ENCODE results near the gene PHYHD1. TPM values are rescaled to one million over a fixed set of nuclear protein-coding genes. Genes with fewer than 3 reads are reported as not detected.
A peak's percentile ranks its signal among the peaks of the same experiment; 100 is the strongest.

Gene PHYHD1
- total RNA-seq, 4 donors from 2014 or later = 9.6 to 27.1 (median 25.4) TPM

- H3K27me3 ChIP-seq = no peaks in the 10 kb centered on the region
- WGBS, 2 donors (ENCODE audit: low coverage in 1 of 2) = 67% methylated on average over 1 of the region's 4 CpGs; no CpG with 5 or more reads in 1 of the 2 donors
- H3K4me1 ChIP-seq = peaks cover 0 to 71% (median 23%) of the 10 kb centered on the region in 3 donors
- no peak for ATAC-seq
- H3K4me3 ChIP-seq = no peak overlapping the region
- peak overlapping the region in 2 of 4 donors; percentile 38 to 48 for H3K27ac ChIP-seq
- no peaks in the 10 kb centered on the region for H3K9me3 ChIP-seq
- H3K36me3 ChIP-seq = peaks cover 0 to 58% of the 10 kb centered on the region in 2 donors
- no peak for TF ChIP-seq CTCF (IDR thresholded peaks at IDR 0.05)
- TF ChIP-seq POLR2A (IDR thresholded peaks at IDR 0.05) = no peak
- no peak for TF ChIP-seq POLR2AphosphoS5 (IDR thresholded peaks at IDR 0.05)
- no peak for TF ChIP-seq EP300 (IDR thresholded peaks at IDR 0.05)
Observed at GRCh38 chr9:128895556-128895955, 25.2 kb upstream of the PHYHD1 start.

- Histone ChIP-seq H3K9me3 (no peaks in the 10 kb centered on the region), H3K36me3 (peaks cover 0 to 66% of the 10 kb centered on the region in 2 donors), H3K4me3 (no peak overlapping the region), H3K4me1 (peaks cover 0 to 62% (median 6%) of the 10 kb centered on the region in 3 donors), H3K27ac (peak overlapping the region in 3 of 4 donors; percentile 25 to 49 (median 47)), H3K27me3 (no peaks in the 10 kb centered on the region)
- 50 to 95% methylated on average over 1 to 4 of the region's 5 CpGs for WGBS, 2 donors (ENCODE audit: low coverage in 1 of 2)
- ATAC-seq = no peak
- TF ChIP-seq POLR2A (IDR thresholded peaks at IDR 0.05) = no peak
- no peak for TF ChIP-seq POLR2AphosphoS5 (IDR thresholded peaks at IDR 0.05)
- no peak for TF ChIP-seq EP300 (IDR thresholded peaks at IDR 0.05)
- no peak for TF ChIP-seq CTCF (IDR thresholded peaks at IDR 0.05)
Observed at GRCh38 chr9:128898382-128898781, 22.4 kb upstream of the PHYHD1 start.

- no peak for ATAC-seq
- H3K4me3 ChIP-seq = no peak overlapping the region
- no peak for TF ChIP-seq POLR2A (IDR thresholded peaks at IDR 0.05)
- TF ChIP-seq POLR2AphosphoS5 (IDR thresholded peaks at IDR 0.05) = no peak
- no peak for TF ChIP-seq CTCF (IDR thresholded peaks at IDR 0.05)
- peak overlapping the region in 3 of 4 donors; percentile 25 to 49 (median 47) for H3K27ac ChIP-seq
- H3K4me1 ChIP-seq = peaks cover 0 to 59% (median 5%) of the 10 kb centered on the region in 3 donors
- WGBS, 2 donors (ENCODE audit: low coverage in 1 of 2) = 80 to 93% methylated on average over 3 to 5 of the region's 18 CpGs
- H3K27me3 ChIP-seq = no peaks in the 10 kb centered on the region
- peaks cover 0 to 66% of the 10 kb centered on the region in 2 donors for H3K36me3 ChIP-seq
- H3K9me3 ChIP-seq = no peaks in the 10 kb centered on the region
Observed at GRCh38 chr9:128898845-128899565, 21.8 kb upstream of the PHYHD1 start.

GRCh38 chr9:128899566-128900322 lies 21.0 kb upstream of the PHYHD1 start:
- WGBS, 2 donors (ENCODE audit: low coverage in 1 of 2) = 29 to 55% methylated on average over 4 to 5 of the region's 8 CpGs
- TF ChIP-seq POLR2AphosphoS5 (IDR thresholded peaks at IDR 0.05) (no peak), CTCF (IDR thresholded peaks at IDR 0.05) (no peak), POLR2A (IDR thresholded peaks at IDR 0.05) (no peak), EP300 (IDR thresholded peaks at IDR 0.05) (no peak)
- H3K27me3 ChIP-seq = no peaks in the 10 kb centered on the region
- H3K27ac ChIP-seq = peak overlapping the region in 3 of 4 donors; percentile 26 to 49 (median 41)
- H3K4me1 ChIP-seq = peaks cover 0 to 53% (median 5%) of the 10 kb centered on the region in 3 donors
- peaks cover 0 to 64% of the 10 kb centered on the region in 2 donors for H3K36me3 ChIP-seq
- H3K4me3 ChIP-seq = no peak overlapping the region
- no peak for ATAC-seq
- no peaks in the 10 kb centered on the region for H3K9me3 ChIP-seq
